Endometrial microvascular endothelial cells (primary cell): ENCODE results near the gene RAB6D. TPM values are rescaled to one million over a fixed set of nuclear protein-coding genes. Genes with fewer than 3 reads are reported as not detected.
"Not testable (repeated sequence)": the region's sequence is repeated elsewhere in the genome, so short reads cannot be mapped to it uniquely, and the experiment has no call there.

Source experiments
- in situ Hi-C: cut with HindIII; loops from 2 replicates; pipeline ENCODE4 v1.10.0; 2017; ENCODE audit warnings: low sequenced_read_pairs, low pct_unique_long_range_greater_than_20kb; ENCODE audit errors: inconsistent ontology term
- total RNA-seq: library from RNA; depleted of rRNA; stranded (reverse); fragments of >200 nt; gene quantifications from one replicate; pipeline ENCODE4 v1.2.3, GENCODE V29; 2015; ENCODE audit errors: inconsistent ontology term

Gene RAB6D
- total RNA-seq, 1 donor from 2014 or later: not detected

GRCh38 chr2:131368493-131369066 is 4.6 kb upstream of the RAB6D start:
- in situ Hi-C loops: not testable (repeated sequence)

GRCh38 chr2:131367352-131367751 is 3.4 kb upstream of the RAB6D start:
- in situ Hi-C loops: no loop called here

- in situ Hi-C loops: no loop called here
Observed at GRCh38 chr2:131366643-131367042, 2.7 kb upstream of the RAB6D start.

- in situ Hi-C loops: no loop called here
Observed at GRCh38 chr2:131365452-131365851, 1.5 kb upstream of the RAB6D start.

- in situ Hi-C loops: not testable (repeated sequence)
Observed at GRCh38 chr2:131363213-131363612, 755 bp downstream of the RAB6D start.

- in situ Hi-C loops: not testable (repeated sequence)
Observed at GRCh38 chr2:131361773-131362172, 2.2 kb downstream of the RAB6D start.

GRCh38 chr2:131353167-131353697 is 10.7 kb downstream of the RAB6D start:
- in situ Hi-C loops: not testable (repeated sequence)

GRCh38 chr2:131349021-131349420 is 14.9 kb downstream of the RAB6D start:
- in situ Hi-C loops: no loop called here

- in situ Hi-C loops: not testable (repeated sequence)
Observed at GRCh38 chr2:131347035-131347434, 16.9 kb downstream of the RAB6D start.

GRCh38 chr2:131339307-131339706 is 24.7 kb downstream of the RAB6D start:
- in situ Hi-C loops: not testable (repeated sequence)

- in situ Hi-C loops: not testable (repeated sequence)
Observed at GRCh38 chr2:131335319-131335718, 28.6 kb downstream of the RAB6D start.

GRCh38 chr2:131332709-131333108 is 31.3 kb downstream of the RAB6D start:
- in situ Hi-C loops: not testable (repeated sequence)

GRCh38 chr2:131331000-131331399 is 33.0 kb downstream of the RAB6D start:
- in situ Hi-C loops: not testable (repeated sequence)

- in situ Hi-C loops: no loop called here
Observed at GRCh38 chr2:131322209-131322608, 41.8 kb downstream of the RAB6D start.

GRCh38 chr2:131321344-131321743 is 42.6 kb downstream of the RAB6D start:
- in situ Hi-C loops: not testable (repeated sequence)

GRCh38 chr2:131311001-131311400 is 53.0 kb downstream of the RAB6D start:
- in situ Hi-C loops: not testable (repeated sequence)

Other genes starting within 250 kb of the RAB6D start
- gene POTEE, start 154.6 kb downstream of the RAB6D start, total RNA-seq: not detected
- not detected for gene TUBA3D, start 112.0 kb upstream of the RAB6D start, total RNA-seq
- gene MZT2A, start 128.2 kb upstream of the RAB6D start, total RNA-seq: 102 TPM
- 0.09 TPM for gene CCDC74A, start 163.7 kb upstream of the RAB6D start, total RNA-seq